Sigmoid colon (tissue), 4 donors: ENCODE data around the gene ANKRD2.

Source experiments
- CTCF ChIP-seq, 4 experiments: fragments of 450-650 bp in 3 of 4; fragments of 200-600 bp in 1 of 4; IDR thresholded peaks; one replicate each; pipeline ENCODE4 v1.5.1; 2016 to 2019; ENCODE audit warnings: antibody characterized with exemption in 4 of 4, mild to moderate bottlenecking in 3 of 4, moderate library complexity in 2 of 4
- POLR2AphosphoS5 ChIP-seq, 4 donors: sonication (generic); formaldehyde crosslinking; IDR thresholded peaks; one replicate each; pipeline ENCODE4 v1.6.1; 2017; ENCODE audit warnings: antibody characterized with exemption in 4 of 4

GRCh38 chr10:97587183-97587582 lies 14.6 kb downstream of the ANKRD2 start:
- no peak for TF ChIP-seq CTCF (IDR thresholded peaks at IDR 0.05)
- no peak for TF ChIP-seq POLR2AphosphoS5 (IDR thresholded peaks at IDR 0.05)
